HepG2 (cell line): ENCODE measurements around the gene PTCRA. TPM values are rescaled to one million over a fixed set of nuclear protein-coding genes. Genes with fewer than 3 reads are reported as not detected.
"Not testable (repeated sequence)": the region's sequence is repeated elsewhere in the genome, so short reads cannot be mapped to it uniquely, and the experiment has no call there.

ENCODE experiments used
- ATAC-seq: fragments of 200-7000 bp; cut with Tn5 transposase; 3 replicates; pipeline ENCODE4 v1.9.1; 2020; ENCODE audit warnings: mild to moderate bottlenecking, moderate library complexity
- BruUV-seq: library from RNA; stranded (reverse); fragments of 400-500 nt; replicated peaks from 2 replicates; lab custom pipeline; 2021; lab: Mats Ljungman, UMichigan
- CTCF ChIA-PET: fragments of 300-600 bp; formaldehyde crosslinking; extraction: SDS; loops from one replicate; lab custom pipeline; 2021; ENCODE audit warnings: low total read pairs, inconsistent platforms, low intra/inter-chr PET ratio; lab: Yijun Ruan, JAX
- POLR2A ChIA-PET: fragments of 350-600 bp; sonication (Branson Sonifier 250); formaldehyde crosslinking; loops from one replicate; lab custom pipeline; 2020; ENCODE audit warnings: antibody characterized with exemption, inconsistent platforms; lab: Yijun Ruan, JAX
- DNase-seq: peaks from one replicate; pipeline ENCODE4 v3.0.0-alpha.2; 2015; ENCODE audit warnings: low spot score
- FAIRE-seq: peaks from 3 replicates; lab custom pipeline; 2011; peaks lifted over from hg19 to GRCh38; lab: Jason Lieb, UNC
- H2AFZ ChIP-seq: one replicate; pipeline ENCODE4 v1.6.1; 2011; ENCODE audit warnings: low read length, inconsistent platforms
- H3K27ac ChIP-seq: fragments of 300-600 bp; 3 replicates; pipeline ENCODE4 v1.8.0; 2011; ENCODE audit warnings: mixed run types, mild to moderate bottlenecking, mixed read lengths, low read length, inconsistent platforms; ENCODE audit not compliant: insufficient read depth; ENCODE audit errors: extremely low read length
- H3K27me3 ChIP-seq, 2 experiments: fragments of 200-600 bp in 1 of 2; 2 replicates in 1 of 2; 3 replicates in 1 of 2; pipeline versions ENCODE4 v1.6.0 to v1.8.0; 2011; ENCODE audit warnings: low read length in 2 of 2, mild to moderate bottlenecking in 2 of 2, moderate library complexity in 2 of 2, inconsistent platforms in 1 of 2; ENCODE audit not compliant: insufficient read depth in 2 of 2, control insufficient read depth in 1 of 2
- H3K36me3 ChIP-seq, 2 experiments: fragments of 200-600 bp in 1 of 2; replicated peaks in 1 of 2; 2 replicates in 1 of 2; 3 replicates in 1 of 2; pipeline versions ENCODE4 v1.5.1 to v1.8.0; 2011; ENCODE audit warnings: low read length in 2 of 2, inconsistent platforms in 1 of 2; ENCODE audit not compliant: insufficient read depth in 2 of 2, control insufficient read depth in 1 of 2
- H3K4me1 ChIP-seq: 2 replicates; pipeline ENCODE4 v1.5.1; 2012; ENCODE audit warnings: low read length, inconsistent platforms; ENCODE audit not compliant: insufficient read depth
- H3K4me2 ChIP-seq: 2 replicates; pipeline ENCODE4 v1.6.0; 2011; ENCODE audit warnings: low read depth, low read length, inconsistent platforms
- H3K4me3 ChIP-seq, 3 experiments: fragments of 200-600 bp in 1 of 3; sonication (generic), shearing (Covaris generic) in 1 of 3; replicated peaks in 1 of 3; 2 replicates each; pipeline ENCODE4 v1.5.1; 2011 to 2016; ENCODE audit warnings: low read length in 3 of 3, inconsistent platforms in 2 of 3, low read depth in 2 of 3, mild to moderate bottlenecking in 2 of 3, control low read depth in 1 of 3, mixed read lengths in 1 of 3; ENCODE audit not compliant: insufficient read depth in 1 of 3
- H3K79me2 ChIP-seq: one replicate; pipeline ENCODE4 v1.6.1; 2011; ENCODE audit warnings: low read length, inconsistent platforms; ENCODE audit not compliant: insufficient read depth
- H3K9ac ChIP-seq: 2 replicates; pipeline ENCODE4 v1.6.0; 2011; ENCODE audit warnings: mild to moderate bottlenecking, low read depth, low read length, inconsistent platforms; ENCODE audit not compliant: insufficient read depth
- H3K9me3 ChIP-seq: 2 replicates; pipeline ENCODE4 v1.5.1; 2012; ENCODE audit warnings: mild to moderate bottlenecking, low read length
- H4K20me1 ChIP-seq: 2 replicates; pipeline ENCODE4 v1.6.0; 2011; ENCODE audit warnings: inconsistent platforms, mild to moderate bottlenecking, low read length, moderate library complexity; ENCODE audit not compliant: insufficient read depth
- ARID4A ChIP-seq: sonication (generic); formaldehyde crosslinking; IDR thresholded peaks from 2 replicates; pipeline ENCODE4 v1.5.0; 2020; ENCODE audit warnings: mild to moderate bottlenecking, missing genetic modification reagents, borderline replicate concordance
- CCAR2 ChIP-seq: fragments of 200-400 bp; formaldehyde crosslinking; optimal IDR thresholded peaks from 2 replicates; pipeline ENCODE3; 2018; ENCODE audit warnings: low read depth, mild to moderate bottlenecking, low read length, moderate library complexity
- FOXJ3 ChIP-seq: sonication (generic); formaldehyde crosslinking; IDR thresholded peaks from 2 replicates; pipeline ENCODE4 v1.4.0; 2020; ENCODE audit warnings: missing genetic modification reagents, mild to moderate bottlenecking, borderline replicate concordance
- HDAC2 ChIP-seq: sonication (generic); formaldehyde crosslinking; IDR thresholded peaks from 2 replicates; pipeline ENCODE4 v1.4.0; 2020; ENCODE audit warnings: missing genetic modification reagents
- HMG20B ChIP-seq: conservative IDR thresholded peaks from 2 replicates; pipeline ENCODE4 v1.6.1; 2016; ENCODE audit warnings: missing genetic modification reagents, missing compliant biosample characterization
- MYC ChIP-seq: sonication (generic); formaldehyde crosslinking; IDR thresholded peaks from 2 replicates; pipeline ENCODE4 v1.9.0; 2021; ENCODE audit warnings: missing genetic modification reagents, borderline replicate concordance
- NCOA2 ChIP-seq: sonication (generic); formaldehyde crosslinking; IDR thresholded peaks from 2 replicates; pipeline ENCODE4 v1.8.0; 2022; ENCODE audit warnings: inconsistent platforms
- SOX5 ChIP-seq: IDR thresholded peaks from 2 replicates; pipeline ENCODE4 v1.6.1; 2016; ENCODE audit warnings: borderline replicate concordance
- SRSF1 ChIP-seq: fragments of 200-400 bp; formaldehyde crosslinking; optimal IDR thresholded peaks from 2 replicates; pipeline ENCODE3; 2017; ENCODE audit warnings: mild to moderate bottlenecking, low read depth, low read length, moderate library complexity
- TOE1 ChIP-seq: sonication (generic); formaldehyde crosslinking; IDR thresholded peaks from 2 replicates; pipeline ENCODE4 v1.4.0; 2020; ENCODE audit warnings: mild to moderate bottlenecking, missing genetic modification reagents
- ZNF121 ChIP-seq: sonication (generic); formaldehyde crosslinking; IDR thresholded peaks from 2 replicates; pipeline ENCODE4 v1.5.0; 2020; ENCODE audit warnings: mild to moderate bottlenecking, missing genetic modification reagents
- ZNF296 ChIP-seq: sonication (generic); formaldehyde crosslinking; conservative IDR thresholded peaks from 2 replicates; pipeline ENCODE4 v1.5.0; 2020; ENCODE audit warnings: mild to moderate bottlenecking, missing genetic modification reagents
- ZNF343 ChIP-seq: sonication (generic); formaldehyde crosslinking; IDR thresholded peaks from 2 replicates; pipeline ENCODE4 v1.4.0; 2020; ENCODE audit warnings: mild to moderate bottlenecking, missing genetic modification reagents
- ZNF557 ChIP-seq: sonication (generic); formaldehyde crosslinking; IDR thresholded peaks from 2 replicates; pipeline ENCODE4 v1.4.0; 2020; ENCODE audit warnings: missing genetic modification reagents
- ZNF558 ChIP-seq: sonication (generic); formaldehyde crosslinking; IDR thresholded peaks from 2 replicates; pipeline ENCODE4 v1.9.0; 2022; ENCODE audit warnings: mild to moderate bottlenecking, missing genetic modification reagents, borderline replicate concordance
- ZNF776 ChIP-seq: sonication (generic); formaldehyde crosslinking; IDR thresholded peaks from 2 replicates; pipeline ENCODE4 v1.4.0; 2020; ENCODE audit warnings: mild to moderate bottlenecking, missing genetic modification reagents
- WGBS: methylation state at CpG from one replicate; pipeline ENCODE4 v1.1.6; 2017; ENCODE audit warnings: low lambda C conversion rate; 5-methylcytosine and 5-hydroxymethylcytosine counted together
- in situ Hi-C: cut with HindIII; loops from 2 replicates; pipeline ENCODE4 v1.10.0; 2017; ENCODE audit warnings: low pct_unique_long_range_greater_than_20kb; ENCODE audit not compliant: extremely low pct_ligation_motif_present
- intact Hi-C: fragments of 100-400 bp; cut with micrococcal nuclease; formaldehyde crosslinking; loops from one replicate; pipeline ENCODE4 v1.10.0; 2022; ENCODE audit not compliant: unreplicated experiment
- polyA plus RNA-seq, 8 experiments: library from polyadenylated mRNA; depleted of rRNA in 3 of 8; stranded (reverse) in 7 of 8; unstranded in 1 of 8; fragments of >200 nt; fragmentation: Illumina TruSeq in 4 of 8; extraction: Trizol in 4 of 8; gene quantifications; 2 replicates each; pipeline versions ENCODE4 v1.2.1 to v1.2.3, GENCODE V29; 2011 to 2016; ENCODE audit warnings: low read depth in 4 of 8, missing spikeins in 1 of 8, mixed read lengths in 1 of 8; ENCODE audit not compliant: insufficient read depth in 1 of 8
- total RNA-seq, 5 experiments: library from RNA; depleted of rRNA; stranded (reverse); fragments of >200 nt; fragmentation: Illumina TruSeq; extraction: Trizol; gene quantifications; 2 replicates each; pipeline ENCODE4 v1.2.3, GENCODE V29; 2016; ENCODE audit warnings: low read depth in 1 of 5

The PTCRA gene
- total and polyA plus RNA-seq, 2 of the 13 experiments (the other 11 are each of a cell fraction or from before 2014, with no cell fraction given), result not detected

GRCh38 chr6:42941356-42941755, 25.5 kb downstream of the PTCRA start:
- FAIRE-seq, H3K4me3 ChIP-seq, CTCF ChIA-PET, BruUV-seq, intact Hi-C loops, H3K9me3 ChIP-seq, H3K79me2 ChIP-seq, H3K9ac ChIP-seq, H3K27me3 ChIP-seq, H3K4me2 ChIP-seq, H2AFZ ChIP-seq, ATAC-seq, H3K27ac ChIP-seq, DNase-seq, H4K20me1 ChIP-seq, in situ Hi-C loops: not testable (repeated sequence)
- 0 out of 2 replicates have a peak, but pooled peaks have one; percentile 17 for TF ChIP-seq MYC (CRISPR knock-in tag)
- H3K4me1 ChIP-seq, result peaks cover 64% of the 10 kb centered on the region
- WGBS, result 95% methylated on average over 5 of the region's 5 CpGs
- POLR2A ChIA-PET, result interaction anchor here (0.9 to 5.0 kb wide), 4 partner anchors 12 to 73 kb away, joined by 3 to 56 read pairs (median 4); partner anchors contain the start of genes CNPY3, GNMT, KLHDC3 and PEX6
- peaks cover 8 to 19% of the 10 kb centered on the region in 2 experiments for H3K36me3 ChIP-seq

GRCh38 chr6:42942444-42942843, 26.6 kb downstream of the PTCRA start:
- peak; percentile 63 for DNase-seq
- H3K9me3 ChIP-seq, result no peaks in the 10 kb centered on the region
- no TSS peak for BruUV-seq
- 37% methylated on average over 7 of the region's 7 CpGs for WGBS
- no peak overlapping the region for H3K4me3 ChIP-seq
- no peak overlapping the region for H2AFZ ChIP-seq
- CTCF ChIA-PET, result interaction anchor here (0.8 kb wide), 1 partner anchor 41 kb away, joined by 3 read pairs; no protein-coding TSS in a partner anchor
- H3K27me3 ChIP-seq, result no peaks in the 10 kb centered on the region
- H4K20me1 ChIP-seq, result no peaks in the 10 kb centered on the region
- peak; percentile 80 for FAIRE-seq
- in situ Hi-C loops (no loop called here), intact Hi-C loops (no loop called here)
- no peak overlapping the region for H3K4me2 ChIP-seq
- no peaks in the 10 kb centered on the region for H3K79me2 ChIP-seq
- H3K27ac ChIP-seq, result peak overlapping the region; percentile 46
- peaks cover 7 to 12% of the 10 kb centered on the region in 2 experiments; a peak in 4 of 5 replicates for H3K36me3 ChIP-seq
- POLR2A ChIA-PET, result interaction anchor here (0.7 to 1.0 kb wide), 2 partner anchors 13 to 42 kb away, joined by 3 to 8 read pairs; partner anchors contain the start of genes CNPY3 and PPP2R5D
- peak; percentile 67 for ATAC-seq
- peaks cover 57% of the 10 kb centered on the region for H3K4me1 ChIP-seq
- H3K9ac ChIP-seq, result no peak overlapping the region
- TF ChIP-seq HDAC2 (CRISPR knock-in tag) (0 out of 2 replicates have a peak, but pooled peaks have one; percentile 16), CCAR2 (no peak), ZNF296 (no peak), HMG20B (CRISPR knock-in tag) (no peak), TOE1 (CRISPR knock-in tag) (no peak), ZNF121 (CRISPR knock-in tag) (no peak), FOXJ3 (CRISPR knock-in tag) (no peak), SOX5 (no peak), ARID4A (CRISPR knock-in tag) (peak; percentile 36; the same call in 1 of the 2 replicates), ZNF557 (no peak), ZNF558 (no peak), ZNF343 (CRISPR knock-in tag) (0 out of 2 replicates have a peak, but pooled peaks have one; percentile 69), NCOA2 (CRISPR knock-in tag) (no peak), SRSF1 (no peak), ZNF776 (no peak)
